Endothelial cell of umbilical vein (primary cell): ENCODE data around the gene SUGCT. TPM values are rescaled to one million over a fixed set of nuclear protein-coding genes. Genes with fewer than 3 reads are reported as not detected.

Experiments used
- BruUV-seq: library from RNA; stranded (reverse); fragments of 400-500 nt; replicated peaks from 2 replicates; lab custom pipeline; 2021; lab: Mats Ljungman, UMichigan
- CTCF ChIA-PET: fragments of 300-600, 350-600 bp; sonication (Branson Sonifier 250); formaldehyde crosslinking; loops from one replicate; lab custom pipeline; 2021; ENCODE audit warnings: antibody characterized with exemption, inconsistent platforms; lab: Charles Lee
- POLR2A ChIA-PET: fragments of 300-600, 350-600 bp; sonication (Branson Sonifier 250); formaldehyde crosslinking; loops from one replicate; lab custom pipeline; 2021; ENCODE audit warnings: antibody characterized with exemption, inconsistent platforms; lab: Charles Lee
- DNase-seq: peaks from one replicate; pipeline ENCODE4 v3.0.0-alpha.2; 2011; ENCODE audit warnings: low read depth, low spot score
- FAIRE-seq: peaks from 2 replicates; lab custom pipeline; 2011; peaks lifted over from hg19 to GRCh38; lab: Jason Lieb, UNC
- H2AFZ ChIP-seq: 2 replicates; pipeline ENCODE4 v1.6.0; 2012; ENCODE audit warnings: low read depth, low read length, control low read depth, inconsistent platforms
- H3K27ac ChIP-seq: 2 replicates; pipeline ENCODE4 v1.5.1; 2011; ENCODE audit warnings: low read depth, mild to moderate bottlenecking, control low read depth, low read length, moderate library complexity; ENCODE audit not compliant: insufficient read depth
- H3K27me3 ChIP-seq, 2 experiments: 2 replicates each; pipeline versions ENCODE4 v1.6.0 to v1.6.1; 2011; ENCODE audit warnings: low read length in 2 of 2, mixed read lengths in 1 of 2; ENCODE audit not compliant: control insufficient read depth in 2 of 2, insufficient read depth in 2 of 2
- H3K36me3 ChIP-seq, 2 experiments: 2 replicates in 1 of 2; 3 replicates in 1 of 2; pipeline ENCODE4 v1.5.1; 2011; ENCODE audit warnings: low read length in 2 of 2, mild to moderate bottlenecking in 1 of 2, moderate library complexity in 1 of 2; ENCODE audit not compliant: control insufficient read depth in 2 of 2, insufficient read depth in 2 of 2; ENCODE audit errors: extremely low read depth in 1 of 2
- H3K4me1 ChIP-seq: 3 replicates; pipeline ENCODE4 v1.5.1; 2011; ENCODE audit warnings: mild to moderate bottlenecking, low read length; ENCODE audit not compliant: control insufficient read depth, insufficient read depth; ENCODE audit errors: extremely low read depth
- H3K4me2 ChIP-seq: 2 replicates; pipeline ENCODE4 v1.6.1; 2011; ENCODE audit warnings: low read length, control low read depth, mixed read lengths; ENCODE audit not compliant: insufficient read depth
- H3K4me3 ChIP-seq, 3 experiments: fragments of 200-600 bp in 1 of 3; sonication (generic), shearing (Covaris generic) in 1 of 3; replicated peaks in 1 of 3; 2 replicates each; pipeline ENCODE4 v1.5.1; 2011 to 2016; ENCODE audit warnings: control low read depth in 3 of 3, low read length in 3 of 3, mild to moderate bottlenecking in 2 of 3, inconsistent platforms in 1 of 3, low read depth in 1 of 3, moderate library complexity in 1 of 3; ENCODE audit not compliant: insufficient read depth in 1 of 3
- H3K79me2 ChIP-seq: 2 replicates; pipeline ENCODE4 v1.6.0; 2012; ENCODE audit warnings: low read length, inconsistent platforms; ENCODE audit not compliant: control insufficient read depth, insufficient read depth
- H3K9ac ChIP-seq: replicated peaks from 2 replicates; pipeline ENCODE3; 2011; ENCODE audit warnings: low read length, control low read depth; ENCODE audit not compliant: insufficient read depth; ENCODE audit errors: extremely low read depth
- H3K9me1 ChIP-seq: replicated peaks from 3 replicates; pipeline ENCODE4 v1.6.0; 2011; ENCODE audit warnings: mild to moderate bottlenecking, low read length; ENCODE audit not compliant: control insufficient read depth, insufficient read depth; ENCODE audit errors: extremely low read depth
- H3K9me3 ChIP-seq: replicated peaks from 2 replicates; pipeline ENCODE4 v1.5.1; 2012; ENCODE audit warnings: low read length, inconsistent platforms; ENCODE audit not compliant: control insufficient read depth, insufficient read depth
- H4K20me1 ChIP-seq: replicated peaks from 2 replicates; pipeline ENCODE3; 2011; ENCODE audit warnings: mild to moderate bottlenecking, low read length; ENCODE audit not compliant: control insufficient read depth, insufficient read depth; ENCODE audit errors: extremely low read depth
- EZH2 ChIP-seq: IDR thresholded peaks from 2 replicates; pipeline ENCODE4 v1.6.1; 2012; ENCODE audit warnings: borderline replicate concordance, low read depth, mild to moderate bottlenecking, moderate library complexity, low read length, inconsistent platforms; ENCODE audit not compliant: severe bottlenecking
- FOS ChIP-seq: IDR thresholded peaks from 2 replicates; pipeline ENCODE4 v1.6.1; 2011; ENCODE audit warnings: mild to moderate bottlenecking, low read length, moderate library complexity, borderline replicate concordance; ENCODE audit not compliant: insufficient read depth
- GATA2 ChIP-seq: IDR thresholded peaks from 2 replicates; pipeline ENCODE4 v1.7.0; 2011; ENCODE audit warnings: low read depth, mild to moderate bottlenecking, moderate library complexity, mixed read lengths, low read length; ENCODE audit not compliant: insufficient read length, insufficient read depth
- JUN ChIP-seq: IDR thresholded peaks from 2 replicates; pipeline ENCODE4 v1.6.1; 2011; ENCODE audit warnings: borderline replicate concordance, low read depth; ENCODE audit not compliant: insufficient read length, insufficient read depth
- MYC ChIP-seq: IDR thresholded peaks from one replicate; pipeline ENCODE4 v1.6.1; 2011; ENCODE audit warnings: mild to moderate bottlenecking, low read depth, low read length
- POLR2A ChIP-seq: IDR thresholded peaks from 2 replicates; pipeline ENCODE4 v1.6.1; 2012; ENCODE audit warnings: low read depth, mild to moderate bottlenecking, control low read depth, low read length
- POLR2AphosphoS5 ChIP-seq: IDR thresholded peaks from 2 replicates; pipeline ENCODE4 v1.6.1; 2012; ENCODE audit warnings: low read depth, mild to moderate bottlenecking, control low read depth, low read length, moderate library complexity; ENCODE audit not compliant: insufficient read depth
- dilution Hi-C: fragments of 300-500 bp; cut with MboI; formaldehyde crosslinking; loops from one replicate; pipeline ENCODE4 v1.15.0; 2019; ENCODE audit warnings: low sequenced_read_pairs; ENCODE audit not compliant: extremely low pct_ligation_motif_present
- intact Hi-C: fragments of 100-400 bp; cut with micrococcal nuclease; formaldehyde crosslinking; loops from one replicate; pipeline ENCODE4 v1.10.0; 2022
- polyA plus RNA-seq, 4 experiments: library from polyadenylated mRNA; depleted of rRNA in 3 of 4; stranded (reverse) in 3 of 4; unstranded in 1 of 4; fragments of >200 nt; gene quantifications; 2 replicates each; pipeline versions ENCODE4 v1.2.1 to v1.2.3, GENCODE V29; 2011 to 2012; ENCODE audit warnings: missing spikeins in 1 of 4
- total RNA-seq: library from RNA; stranded (reverse); gene quantifications from 2 replicates; pipeline ENCODE4 v1.2.3, GENCODE V29; 2021
- TF ChIP-seq, protein P1 (sequence below): IDR thresholded peaks from 2 replicates; pipeline ENCODE4 v1.6.1; 2011; ENCODE audit not compliant: insufficient read depth, insufficient read length
- TF ChIP-seq, protein P2 (sequence below), 2 donors: IDR thresholded peaks; 1 replicate in 1 of 2; 2 replicates in 1 of 2; pipeline ENCODE4 v1.5.1; 2011; ENCODE audit warnings: low read length in 2 of 2, mild to moderate bottlenecking in 2 of 2, moderate library complexity in 2 of 2, control low read depth in 1 of 2, inconsistent platforms in 1 of 2, low read depth in 1 of 2; ENCODE audit not compliant: insufficient read depth in 1 of 2; ENCODE audit errors: extremely low read depth in 1 of 2

SUGCT gene
- total and polyA plus RNA-seq, 2 donors (not counting 3 experiments of a cell fraction or from before 2014, with no cell fraction given): 1.2 to 1.4 TPM

DNA sequence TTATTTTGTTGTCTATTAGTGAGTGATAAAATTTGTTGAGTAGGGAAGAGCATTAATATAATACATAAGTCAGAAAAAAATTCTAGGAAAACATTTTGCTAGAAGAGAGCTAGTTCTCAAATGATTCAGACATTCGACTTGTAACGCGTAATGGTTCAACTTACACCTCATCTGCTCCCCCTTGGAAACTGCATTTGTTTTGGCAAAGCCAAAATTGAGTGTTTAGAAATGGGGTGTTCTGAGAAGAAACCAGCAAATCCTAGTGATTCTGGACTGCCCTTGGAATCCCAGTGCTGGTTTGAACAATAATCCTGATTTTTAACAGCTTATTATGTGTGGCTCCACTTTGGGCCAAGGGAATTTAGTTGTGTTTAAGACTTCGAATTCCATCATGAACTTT lies 475.7 kb downstream of the SUGCT start:
- TF ChIP-seq GATA2 (no peak), EZH2 (no peak), FOS (no peak), MYC (no peak), JUN (no peak), POLR2A (no peak), POLR2AphosphoS5 (no peak)
- TF ChIP-seq, protein P1, sequence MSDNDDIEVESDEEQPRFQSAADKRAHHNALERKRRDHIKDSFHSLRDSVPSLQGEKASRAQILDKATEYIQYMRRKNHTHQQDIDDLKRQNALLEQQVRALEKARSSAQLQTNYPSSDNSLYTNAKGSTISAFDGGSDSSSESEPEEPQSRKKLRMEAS: no peak
- TF ChIP-seq, protein P2, sequence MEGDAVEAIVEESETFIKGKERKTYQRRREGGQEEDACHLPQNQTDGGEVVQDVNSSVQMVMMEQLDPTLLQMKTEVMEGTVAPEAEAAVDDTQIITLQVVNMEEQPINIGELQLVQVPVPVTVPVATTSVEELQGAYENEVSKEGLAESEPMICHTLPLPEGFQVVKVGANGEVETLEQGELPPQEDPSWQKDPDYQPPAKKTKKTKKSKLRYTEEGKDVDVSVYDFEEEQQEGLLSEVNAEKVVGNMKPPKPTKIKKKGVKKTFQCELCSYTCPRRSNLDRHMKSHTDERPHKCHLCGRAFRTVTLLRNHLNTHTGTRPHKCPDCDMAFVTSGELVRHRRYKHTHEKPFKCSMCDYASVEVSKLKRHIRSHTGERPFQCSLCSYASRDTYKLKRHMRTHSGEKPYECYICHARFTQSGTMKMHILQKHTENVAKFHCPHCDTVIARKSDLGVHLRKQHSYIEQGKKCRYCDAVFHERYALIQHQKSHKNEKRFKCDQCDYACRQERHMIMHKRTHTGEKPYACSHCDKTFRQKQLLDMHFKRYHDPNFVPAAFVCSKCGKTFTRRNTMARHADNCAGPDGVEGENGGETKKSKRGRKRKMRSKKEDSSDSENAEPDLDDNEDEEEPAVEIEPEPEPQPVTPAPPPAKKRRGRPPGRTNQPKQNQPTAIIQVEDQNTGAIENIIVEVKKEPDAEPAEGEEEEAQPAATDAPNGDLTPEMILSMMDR (IDR thresholded peaks at IDR 0.05; ENCODE audit: extremely low read depth in 1 of 2, insufficient read depth in 1 of 2, low read depth in 1 of 2, low read length in 2 of 2): no peak
- no peak overlapping the region for H3K4me3 ChIP-seq
- intact Hi-C loops (no loop called here), dilution Hi-C loops (no loop called here)
- H4K20me1 ChIP-seq: no peaks in the 10 kb centered on the region
- H3K27ac ChIP-seq: no peak overlapping the region
- no peaks in the 10 kb centered on the region for H3K36me3 ChIP-seq
- no peak for FAIRE-seq
- H3K9me1 ChIP-seq: no peaks in the 10 kb centered on the region
- H2AFZ ChIP-seq: no peak overlapping the region
- no peaks in the 10 kb centered on the region for H3K79me2 ChIP-seq
- H3K4me1 ChIP-seq: no peaks in the 10 kb centered on the region
- H3K9me3 ChIP-seq: no peaks in the 10 kb centered on the region
- no peak for DNase-seq
- no peak overlapping the region for H3K9ac ChIP-seq
- H3K4me2 ChIP-seq: no peak overlapping the region
- CTCF ChIA-PET: interaction anchor here (3.0 to 9.9 kb wide), 3 partner anchors 8 to 1095 kb away, joined by 10 to 264 read pairs (median 17); no protein-coding TSS in a partner anchor
- POLR2A ChIA-PET: no interaction called here
- no TSS peak for BruUV-seq
- no peaks in the 10 kb centered on the region for H3K27me3 ChIP-seq
